ENCODE data around the gene DNAH11.
A peak's percentile ranks its signal among the peaks of the same experiment; 100 is the strongest.
"Not testable (repeated sequence)": the region's sequence is repeated elsewhere in the genome, so short reads cannot be mapped to it uniquely, and the experiment has no call there.

The DNAH11 gene

GRCh38 chr7:21902240-21902639 is 359.4 kb downstream of the DNAH11 start:
- no peak for DNase-seq

GRCh38 chr7:21903020-21903786 is 360.4 kb downstream of the DNAH11 start:
- DNase-seq: no peak

- DNase-seq: no peak
Observed at GRCh38 chr7:21908746-21909145, 365.9 kb downstream of the DNAH11 start.

- no peak for DNase-seq
Observed at GRCh38 chr7:21910253-21910652, 367.4 kb downstream of the DNAH11 start.

GRCh38 chr7:21911341-21911875 is 368.6 kb downstream of the DNAH11 start:
- DNase-seq: no peak

GRCh38 chr7:21912305-21912704 is 369.5 kb downstream of the DNAH11 start:
- DNase-seq: no peak

DNA sequence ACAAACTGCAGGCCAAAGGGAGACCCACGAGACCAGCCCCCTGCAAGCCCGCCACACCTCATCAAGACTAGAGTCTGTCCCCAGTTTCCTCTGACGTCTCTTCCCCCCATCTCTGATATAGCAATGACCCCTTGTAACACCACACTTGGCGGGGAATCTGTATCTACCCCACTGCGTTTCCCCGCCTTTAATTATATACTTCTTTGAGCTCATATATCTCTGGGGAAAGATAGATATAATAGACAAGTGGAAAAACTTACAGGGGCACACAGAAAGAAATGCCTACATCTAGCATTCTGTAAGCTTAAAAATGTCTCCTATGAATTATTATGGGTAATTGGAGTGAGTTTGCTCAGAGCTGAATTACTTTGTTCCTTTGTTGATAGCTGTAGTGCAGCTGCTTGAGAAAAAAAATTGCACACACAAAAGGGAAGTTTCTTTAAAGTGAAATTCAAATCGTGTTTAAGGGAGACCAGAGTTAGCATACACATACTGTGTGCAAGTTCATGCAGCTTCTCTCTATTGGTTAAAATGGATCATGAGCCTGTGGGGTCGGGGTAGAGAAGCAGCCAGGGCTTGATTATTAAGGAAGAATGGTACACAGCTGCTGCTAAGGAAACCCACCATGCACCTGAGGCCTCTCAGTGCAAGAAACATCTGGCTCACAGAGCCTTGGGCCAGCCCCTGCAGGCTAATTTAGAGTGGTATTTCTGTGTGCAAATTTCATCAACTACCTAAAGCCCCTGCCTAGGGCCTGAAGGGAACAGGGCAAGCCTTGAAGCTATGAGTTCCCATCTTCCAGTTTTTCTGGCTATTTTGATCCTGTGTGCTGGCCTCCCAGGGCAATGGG is 370.3 kb downstream of the DNAH11 start:
- no peak for DNase-seq

DNA sequence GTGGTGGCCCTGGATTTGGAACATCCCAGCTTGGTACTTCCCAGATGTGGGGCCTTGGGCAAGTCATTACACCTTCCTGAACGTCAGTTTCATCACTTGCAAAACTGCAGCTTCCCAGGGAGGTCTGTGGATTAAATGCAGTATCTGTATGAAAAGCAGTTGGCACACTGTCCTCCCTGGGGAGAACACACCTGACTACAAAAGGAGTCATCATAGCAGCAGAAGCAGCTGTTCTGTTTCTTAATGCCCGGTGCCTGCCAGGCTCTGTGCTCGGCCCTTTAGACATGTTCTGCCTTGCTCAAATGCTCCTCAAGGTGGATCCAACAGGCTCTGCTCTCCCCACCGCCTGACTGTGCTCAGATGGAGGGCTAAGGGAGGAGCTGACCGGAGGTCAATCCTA is 371.8 kb downstream of the DNAH11 start:
- no peak for DNase-seq

DNA sequence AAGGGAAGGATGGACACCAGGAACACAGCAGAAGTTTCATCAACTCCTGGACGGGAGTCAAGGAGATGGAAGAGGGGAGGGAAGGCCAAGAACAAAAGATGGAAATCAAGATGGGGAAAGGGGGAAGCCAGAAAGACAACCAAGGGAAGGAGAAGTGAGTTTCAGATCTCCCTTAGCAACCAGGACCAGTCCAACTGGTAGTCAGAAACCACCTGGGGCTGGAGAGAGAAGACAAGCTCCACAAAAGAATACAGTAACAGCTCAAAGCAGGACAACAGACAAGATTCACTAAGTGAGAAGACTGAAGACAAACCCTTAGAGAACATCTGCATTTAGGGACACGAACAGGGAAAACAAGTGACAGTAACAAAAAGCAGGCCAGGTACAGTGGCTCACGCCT is 372.3 kb downstream of the DNAH11 start:
- no peak for DNase-seq

GRCh38 chr7:21916176-21916575 is 373.3 kb downstream of the DNAH11 start:
- DNase-seq: no peak

DNA sequence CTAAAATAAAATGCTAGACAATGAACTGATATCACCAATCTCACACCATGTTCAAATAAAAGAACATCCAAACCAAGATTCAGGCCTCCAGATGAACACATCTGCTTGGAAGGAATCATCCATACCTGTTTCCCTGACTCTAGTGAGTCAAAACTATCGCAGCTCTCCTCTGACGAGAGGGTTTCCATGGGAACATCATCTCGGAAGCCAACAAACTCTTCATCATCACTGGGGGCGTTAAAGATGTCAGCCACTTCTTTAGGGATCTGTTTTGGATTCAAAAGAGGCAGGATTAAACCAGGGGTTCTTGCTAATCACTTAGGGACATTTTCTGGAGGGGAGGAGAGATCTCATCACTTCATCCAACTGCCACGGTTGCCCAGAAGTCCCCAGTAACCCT is 373.8 kb downstream of the DNAH11 start:
- DNase-seq: no peak

DNA sequence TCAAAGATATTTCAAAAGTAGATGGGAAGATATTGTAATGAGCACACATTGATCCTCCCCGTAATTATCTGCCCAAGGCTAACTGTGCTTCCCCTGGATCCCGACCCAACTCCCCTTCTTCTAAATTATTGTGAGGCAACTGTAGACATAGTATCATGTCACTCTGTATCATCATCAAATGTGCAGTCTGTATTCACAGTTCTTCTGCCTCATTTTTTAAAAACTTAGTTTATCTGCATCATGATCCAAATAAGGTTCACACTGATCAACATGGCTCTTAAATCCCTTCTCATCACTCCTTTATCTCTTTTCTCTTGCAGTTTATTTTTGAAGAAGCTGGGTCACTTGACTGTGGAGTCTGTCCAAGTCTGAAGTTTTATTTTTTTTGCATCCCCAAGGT is 375.4 kb downstream of the DNAH11 start:
- DNase-seq: no peak

DNA sequence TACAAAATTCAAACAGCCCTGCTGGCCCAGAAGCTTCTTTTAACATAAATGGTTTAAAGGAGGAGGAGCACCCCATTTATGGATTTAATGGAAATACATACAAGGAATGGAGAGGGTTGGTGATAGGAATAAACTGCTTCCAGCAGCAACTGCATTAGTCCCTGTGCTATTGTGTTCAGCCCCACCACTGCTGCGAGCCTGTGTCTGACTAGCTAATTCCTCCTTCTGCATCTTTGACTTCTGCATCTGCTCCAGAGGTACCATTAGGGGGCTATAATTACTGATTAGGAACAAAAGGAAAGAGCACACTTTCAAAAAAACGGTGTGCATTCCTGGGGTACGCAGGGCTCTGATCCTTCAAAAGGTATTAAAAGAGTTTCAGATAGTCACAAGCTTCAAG is 378.1 kb downstream of the DNAH11 start:
- no peak for DNase-seq

GRCh38 chr7:21922605-21923004 is 379.8 kb downstream of the DNAH11 start:
- DNase-seq: no peak

DNA sequence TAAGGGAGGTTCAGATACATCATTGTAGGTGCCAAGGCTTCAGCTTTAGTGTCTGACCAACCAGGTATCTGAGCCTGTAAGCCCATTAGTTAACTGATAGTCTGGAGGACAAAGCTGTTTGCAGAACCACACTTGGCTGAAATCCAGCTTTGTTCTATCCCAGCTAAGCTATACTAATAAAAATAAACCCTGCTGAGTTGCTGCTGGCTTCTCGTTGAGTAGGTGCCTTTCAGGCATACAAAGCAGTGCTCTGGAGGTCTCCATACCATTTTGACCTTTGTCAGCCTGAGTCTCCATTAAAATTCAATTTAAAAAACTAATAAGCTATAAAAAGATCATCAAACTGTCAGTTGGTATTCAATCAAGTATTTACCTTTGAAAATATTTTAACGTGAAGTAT is 380.8 kb downstream of the DNAH11 start:
- DNase-seq: peak; percentile 13

DNA sequence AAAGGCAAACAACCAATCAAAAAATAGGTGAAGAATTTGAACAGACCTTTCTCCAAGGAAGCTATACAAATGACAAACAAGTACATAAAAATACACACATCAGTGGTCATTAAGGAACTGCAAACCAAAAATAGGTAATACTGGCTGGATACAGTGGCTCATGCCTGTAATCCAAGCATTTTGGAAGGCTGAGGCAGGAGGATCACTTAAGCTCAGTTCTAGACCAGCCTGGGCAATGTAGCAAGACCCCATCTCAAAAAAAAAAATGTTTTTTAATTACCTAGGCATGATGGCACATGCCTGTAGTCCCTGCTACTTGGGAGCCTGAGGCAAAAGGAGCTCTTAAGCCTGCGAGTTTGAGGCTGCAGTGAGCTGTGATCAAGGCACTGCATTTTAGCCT is 383.6 kb downstream of the DNAH11 start:
- no peak for DNase-seq

GRCh38 chr7:21927693-21928092 is 384.9 kb downstream of the DNAH11 start:
- DNase-seq: peak; percentile 20

DNA sequence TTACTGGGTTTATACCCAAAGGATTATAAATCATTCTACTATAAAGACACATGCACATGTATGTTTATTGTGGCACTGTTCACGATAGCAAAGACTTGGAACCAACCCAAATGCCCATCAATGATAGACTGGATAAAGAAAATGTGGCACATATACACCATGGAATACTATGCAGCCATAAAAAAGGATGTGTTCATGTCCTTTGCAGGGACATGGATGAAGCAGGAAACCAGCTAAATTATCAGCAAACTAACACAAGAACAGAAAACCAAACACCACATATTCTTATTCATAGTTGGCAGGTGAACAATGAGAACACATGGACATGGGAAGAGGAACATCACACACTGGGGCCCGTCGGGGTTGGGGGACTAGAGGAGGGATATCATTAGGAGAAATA is 390.5 kb downstream of the DNAH11 start:
- DNase-seq: not testable (repeated sequence)

- no peak for DNase-seq
Observed at GRCh38 chr7:21934808-21935207, 392.0 kb downstream of the DNAH11 start.

- DNase-seq: no peak
Observed at GRCh38 chr7:21938463-21938862, 395.6 kb downstream of the DNAH11 start.

DNA sequence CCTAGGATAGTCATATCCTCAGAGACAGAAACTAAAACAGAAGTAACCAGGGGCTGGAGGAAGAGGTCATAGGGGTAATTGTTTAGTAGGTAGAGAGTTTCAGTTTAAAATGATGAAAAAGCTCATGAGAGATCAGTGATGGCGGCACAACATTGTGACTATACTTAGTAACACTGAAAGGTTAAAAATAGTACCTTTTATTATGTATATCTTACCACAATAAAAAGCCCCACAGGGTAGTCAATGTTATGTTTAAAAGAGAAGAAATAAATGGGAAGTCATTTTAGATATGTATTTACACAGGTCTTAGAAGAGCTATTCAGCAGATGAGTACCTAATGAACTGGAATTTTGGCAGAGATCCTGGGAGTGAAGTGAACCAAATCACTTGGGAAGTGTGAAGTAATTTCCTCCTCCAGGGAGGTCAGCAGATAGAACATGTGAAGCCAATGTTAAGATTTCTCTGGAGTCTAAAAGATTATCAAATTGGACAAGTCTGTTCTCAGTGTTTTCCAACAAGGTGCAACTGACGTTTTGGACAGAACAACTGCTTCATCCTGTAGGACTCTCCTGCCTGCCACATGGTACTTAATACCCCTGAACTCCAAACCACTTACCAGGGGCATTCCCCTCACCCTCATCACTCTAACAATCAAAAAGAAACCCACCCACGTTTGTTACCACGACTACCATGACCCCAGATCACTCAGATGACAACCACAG is 396.5 kb downstream of the DNAH11 start:
- no peak for DNase-seq

- no peak for DNase-seq
Observed at GRCh38 chr7:21939858-21940372, 397.1 kb downstream of the DNAH11 start.

GRCh38 chr7:21941611-21942141 is 398.8 kb downstream of the DNAH11 start:
- peak; percentile 38 for DNase-seq

Measured in hematopoietic multipotent progenitor cell treated with erythropoietin and hydrocortisone succinate and interleukin-3 and kit ligand, for 8 days (in vitro differentiated cells).